GM18520 (cell line): ENCODE data around the gene TMEM72.
A peak's percentile ranks its signal among the peaks of the same experiment; 100 is the strongest.

Source experiments
- ATAC-seq: cut with Tn5 transposase; IDR thresholded peaks from one replicate; pipeline ENCODE4 v1.9.1; 2021; ENCODE audit not compliant: unreplicated experiment

The TMEM72 gene

DNA sequence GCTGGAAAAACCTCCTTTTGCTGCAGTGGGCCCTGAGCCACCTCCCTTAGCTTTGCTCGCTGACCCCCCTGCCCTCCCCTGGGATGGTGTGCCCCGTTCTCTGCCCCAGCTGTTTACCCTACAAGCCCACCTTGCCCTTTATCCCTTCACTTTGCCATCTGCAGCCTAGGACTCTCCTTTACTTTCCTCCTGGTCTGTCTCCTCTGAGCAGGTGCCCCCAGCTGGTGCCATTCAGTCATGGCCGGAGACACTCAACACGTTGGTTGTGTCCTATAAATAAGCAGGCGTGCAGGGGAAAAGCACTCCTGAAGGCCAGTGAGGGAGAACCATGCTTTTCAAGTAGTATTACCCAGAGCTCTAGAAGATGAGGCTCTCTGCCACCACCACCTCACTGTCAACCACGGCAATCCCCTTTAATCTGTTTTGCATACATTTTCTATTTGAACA lies 54.5 kb downstream of the TMEM72 start:
- ATAC-seq = peak; percentile 42

DNA sequence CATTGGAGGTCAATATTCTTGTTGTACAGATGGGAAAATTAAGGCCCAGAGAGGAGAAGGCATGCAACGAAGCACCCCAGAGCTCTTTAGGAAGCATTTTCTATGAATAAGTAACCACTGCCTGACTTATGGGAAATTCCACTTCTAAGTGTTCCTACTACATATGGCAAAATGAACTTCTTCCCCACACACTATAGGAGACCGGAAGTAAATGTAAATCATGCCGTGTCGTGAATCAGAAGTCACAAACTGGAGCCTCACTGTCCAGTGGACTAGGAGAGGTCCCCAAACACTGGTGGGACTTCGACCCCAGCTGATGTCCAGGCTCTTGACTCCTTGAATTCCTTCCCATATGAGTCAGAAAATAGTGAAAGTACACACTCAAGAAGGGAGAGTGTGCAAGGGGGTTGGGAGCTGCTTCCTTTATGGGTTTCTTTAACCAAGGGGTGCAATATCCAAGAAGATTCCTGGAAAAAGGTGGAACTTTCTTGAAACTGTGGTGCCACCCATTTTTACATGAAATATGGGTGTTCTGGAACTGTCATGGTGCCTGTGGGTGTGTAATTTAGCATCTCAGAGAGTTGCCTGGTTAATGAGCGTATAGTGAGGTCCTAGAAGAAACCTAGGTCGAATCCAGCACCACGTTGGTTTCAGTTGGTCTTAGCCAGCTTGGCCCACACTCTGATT lies 55.1 kb downstream of the TMEM72 start:
- peak; percentile 35 for ATAC-seq

DNA sequence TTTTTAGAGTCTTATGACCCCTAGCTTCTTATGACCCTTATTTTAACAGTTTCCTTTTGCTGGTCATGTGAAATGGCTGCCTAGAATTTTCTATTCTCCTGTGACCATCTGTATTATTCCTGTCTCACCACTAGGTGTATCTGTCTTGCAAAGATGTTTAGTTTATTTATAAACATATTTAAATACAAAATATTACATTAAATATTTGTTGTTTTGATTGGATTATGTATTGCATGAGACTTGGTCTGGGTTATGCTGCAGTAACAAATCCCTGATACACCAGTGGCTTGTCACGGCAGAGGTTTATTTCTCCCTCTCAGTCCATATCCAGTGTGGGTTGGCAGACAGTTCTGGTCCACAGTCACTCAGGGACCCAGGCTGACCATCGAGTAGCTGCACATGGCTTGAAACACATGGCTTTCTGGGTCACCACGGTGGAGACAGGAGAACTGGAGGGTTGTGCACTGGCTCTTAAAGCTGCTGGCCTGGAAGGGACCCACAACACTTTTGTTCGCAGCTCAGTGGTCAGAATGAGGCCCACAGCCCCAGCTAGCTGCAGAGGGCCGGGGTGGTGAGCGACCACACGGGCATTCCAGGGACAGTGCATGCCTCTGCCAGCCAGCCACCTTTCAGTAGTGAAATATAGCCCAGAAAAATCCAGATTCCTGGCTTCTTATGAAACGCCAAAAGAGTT lies 55.8 kb downstream of the TMEM72 start:
- ATAC-seq = no peak

DNA sequence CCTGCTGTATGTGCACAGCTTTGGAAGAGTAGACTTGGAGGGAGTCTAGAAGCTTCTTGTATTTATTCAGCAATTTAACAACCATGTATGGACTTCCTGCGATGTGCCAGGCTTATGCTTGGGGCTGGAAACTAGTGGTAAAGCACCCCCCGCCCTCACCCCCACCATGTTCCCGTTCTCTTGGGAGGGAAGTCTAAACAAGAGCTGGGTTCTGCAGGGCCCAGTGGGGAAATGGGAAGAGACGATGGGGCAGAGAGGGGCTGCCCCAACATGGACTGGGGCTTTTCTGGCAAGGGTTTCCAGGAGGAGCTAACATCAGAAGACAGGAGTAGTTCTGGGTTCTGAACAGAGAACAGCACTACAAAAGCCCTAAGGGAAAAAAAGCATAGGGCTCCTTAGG lies 56.5 kb downstream of the TMEM72 start:
- no peak for ATAC-seq

DNA sequence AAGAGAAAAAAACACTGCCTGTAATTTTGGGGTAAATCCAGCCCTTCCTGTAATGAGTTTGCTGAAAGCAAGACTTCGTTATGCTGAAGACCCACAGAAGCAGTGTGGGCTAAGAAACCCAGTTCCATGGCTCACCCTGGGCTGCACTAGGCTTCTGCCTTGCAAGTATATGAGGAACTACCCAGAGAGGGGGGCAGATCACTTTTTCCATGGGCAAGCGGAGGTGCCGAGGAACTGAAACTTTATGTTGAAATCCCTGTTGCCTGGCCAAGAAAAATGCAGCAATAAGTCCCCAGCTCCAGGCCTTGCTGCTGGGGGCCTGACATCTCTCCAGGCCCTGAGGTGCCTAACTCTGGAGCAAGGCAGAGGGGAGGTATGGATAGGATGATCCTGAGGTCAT lies 57.0 kb downstream of the TMEM72 start:
- no peak for ATAC-seq

DNA sequence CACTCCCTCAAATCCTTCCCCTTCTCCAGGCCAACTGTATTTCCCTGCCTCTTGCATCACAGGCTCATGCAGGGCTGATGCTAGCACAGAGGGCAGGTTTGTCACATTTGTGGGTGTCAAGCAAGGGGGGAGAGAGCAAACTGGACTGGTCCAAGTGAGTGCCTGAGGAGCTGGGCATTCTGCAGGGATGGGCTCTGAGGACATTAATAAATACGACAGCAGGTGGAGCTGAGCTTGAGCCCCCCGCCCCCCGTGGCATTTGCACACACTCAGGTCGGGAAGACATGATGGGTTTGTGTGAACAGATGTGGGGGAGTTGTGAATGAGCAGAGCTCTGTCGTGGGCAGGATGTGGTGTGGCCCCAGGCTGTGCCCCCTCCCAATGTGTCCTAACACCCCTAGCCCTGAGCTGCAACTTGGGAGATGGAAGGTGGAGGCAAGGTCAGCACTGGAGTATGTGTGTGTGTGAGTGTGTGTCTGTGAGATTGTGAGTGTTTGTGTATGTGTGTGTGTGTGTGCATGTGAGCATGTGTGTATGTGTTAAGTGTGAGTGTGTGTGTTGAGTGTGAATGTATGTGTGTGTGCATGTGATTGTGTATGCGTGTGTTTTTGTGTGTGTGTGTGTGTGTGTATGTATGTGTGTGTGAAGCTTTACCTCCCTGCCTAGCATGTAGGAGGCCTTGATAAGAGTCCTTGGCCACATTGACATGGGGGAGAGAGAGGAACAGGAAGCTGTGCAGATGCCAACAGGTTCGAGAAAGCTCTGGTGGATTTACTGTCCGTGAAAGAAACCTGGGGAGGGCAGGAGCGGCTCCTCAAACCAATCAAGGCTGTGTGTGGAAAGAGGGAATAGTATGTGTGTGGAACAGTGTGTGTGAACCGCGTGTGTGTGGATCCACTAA lies 57.6 kb downstream of the TMEM72 start:
- no peak for ATAC-seq

DNA sequence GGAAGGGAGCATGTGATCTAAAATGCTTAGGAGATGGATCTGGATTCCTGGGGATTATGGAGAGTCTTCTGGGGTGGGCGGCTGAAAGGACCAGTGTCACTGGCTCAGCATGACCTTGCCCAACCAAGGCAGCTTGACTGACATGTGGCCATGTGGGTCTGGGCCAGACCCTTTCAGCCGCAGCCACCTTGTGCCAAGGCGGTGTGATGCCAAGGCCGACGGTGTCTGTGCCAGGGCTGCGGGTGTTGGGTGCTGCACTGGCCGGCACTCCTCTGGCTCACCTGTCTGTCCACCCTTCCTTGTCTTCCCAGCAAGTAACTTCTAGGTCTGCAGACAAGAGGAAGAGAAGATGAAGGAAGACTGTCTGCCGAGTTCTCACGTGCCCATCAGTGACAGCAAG lies 58.7 kb downstream of the TMEM72 start:
- ATAC-seq = no peak

DNA sequence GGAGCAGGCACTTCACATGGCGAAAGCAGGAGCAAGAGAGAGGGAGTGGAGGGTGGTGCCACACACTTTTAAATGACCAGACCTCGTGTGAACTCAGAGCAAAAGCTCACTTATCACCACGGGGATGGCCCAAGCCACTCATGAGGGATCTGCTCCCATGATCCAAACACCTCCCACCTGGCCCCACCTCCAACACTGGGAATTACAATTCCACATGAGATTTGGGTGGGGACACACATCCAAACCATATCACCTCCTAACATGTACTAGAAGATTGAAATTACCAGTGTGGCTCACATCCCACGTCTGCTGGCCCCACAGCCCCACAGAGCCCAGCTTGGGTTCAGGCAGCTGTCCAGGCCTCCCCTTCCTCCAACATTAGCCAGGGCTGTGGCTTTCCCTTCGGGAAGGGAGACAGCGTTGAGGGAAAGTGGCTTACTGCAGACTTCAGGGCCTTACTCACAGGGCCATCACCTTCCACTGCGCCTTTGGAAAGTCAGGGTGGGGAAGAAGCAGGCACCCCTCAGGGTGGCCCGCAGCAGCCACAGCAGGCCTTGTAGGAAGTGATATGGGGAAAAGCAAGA lies 59.8 kb downstream of the TMEM72 start:
- no peak for ATAC-seq

DNA sequence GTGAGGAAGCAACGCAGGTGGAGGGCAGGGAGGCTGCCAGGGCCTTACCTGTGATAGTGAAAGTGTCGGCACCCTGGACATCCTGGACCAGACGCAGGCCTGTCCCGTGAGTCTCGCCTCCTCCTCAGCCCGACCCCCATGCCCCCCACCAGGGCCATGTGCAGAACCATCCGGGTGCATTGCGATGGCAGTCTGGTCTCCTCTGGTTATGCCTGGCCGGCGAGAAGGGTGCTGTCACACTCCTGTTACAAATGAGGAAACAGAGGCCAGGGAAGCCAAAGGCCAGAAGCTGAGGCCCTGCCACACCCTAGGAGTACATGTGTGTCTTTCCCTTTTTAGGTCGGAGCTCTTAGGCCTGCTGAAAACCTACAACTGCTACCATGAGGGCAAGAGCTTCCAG lies 60.3 kb downstream of the TMEM72 start:
- ATAC-seq = no peak

- no peak for ATAC-seq
Observed at GRCh38 chr10:44971935-44972757, 61.0 kb downstream of the TMEM72 start.

GRCh38 chr10:44972874-44973306 lies 61.8 kb downstream of the TMEM72 start:
- ATAC-seq = no peak

- ATAC-seq = no peak
Observed at GRCh38 chr10:44973323-44974081, 62.4 kb downstream of the TMEM72 start.

- ATAC-seq = no peak
Observed at GRCh38 chr10:44974082-44974627, 63.0 kb downstream of the TMEM72 start.

DNA sequence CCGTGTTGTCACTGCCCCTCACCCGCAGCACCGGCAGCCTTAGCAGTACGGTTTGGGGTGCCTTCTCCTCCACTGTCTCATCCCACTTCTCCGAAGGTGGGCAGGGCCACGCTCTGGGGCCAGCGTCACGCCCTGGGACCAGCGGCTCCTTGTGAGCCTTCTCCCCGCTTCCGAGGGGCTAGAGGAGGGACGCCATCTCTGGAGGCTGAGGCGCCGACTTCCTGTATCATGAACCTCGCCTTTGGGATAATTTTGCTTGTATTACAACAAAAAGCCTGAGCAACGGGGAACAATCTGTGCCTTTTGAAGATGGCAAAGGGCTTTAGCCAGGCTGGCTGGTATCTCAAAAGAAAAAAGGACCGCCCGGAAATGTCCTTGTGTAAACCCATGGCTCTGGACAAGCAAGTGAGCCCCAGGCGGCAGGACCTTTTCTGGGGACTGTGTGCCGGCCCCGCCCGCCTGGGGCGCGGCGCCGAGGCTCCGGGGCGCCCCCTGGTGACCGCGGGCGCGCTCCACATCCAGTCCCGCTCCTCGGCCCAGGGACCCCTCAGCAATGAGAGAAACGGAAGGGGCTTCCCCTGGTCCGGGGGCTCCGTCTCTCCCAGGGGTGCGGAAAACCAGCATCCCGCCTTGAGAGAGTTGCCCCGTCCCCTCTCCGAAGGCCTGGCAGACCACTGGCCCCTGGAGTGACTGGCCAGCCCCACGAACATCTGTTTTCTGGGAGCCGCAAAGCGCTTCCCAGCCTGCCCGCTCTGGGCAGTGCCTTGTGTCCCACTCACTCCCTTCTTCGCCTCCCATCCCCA lies 63.7 kb downstream of the TMEM72 start:
- ATAC-seq = peak; percentile 58

- no peak for ATAC-seq
Observed at GRCh38 chr10:44975431-44976331, 64.5 kb downstream of the TMEM72 start.

GRCh38 chr10:44976352-44977198 lies 65.4 kb downstream of the TMEM72 start:
- no peak for ATAC-seq
